ENCODE measurements around the gene SEMA5A.

DNA sequence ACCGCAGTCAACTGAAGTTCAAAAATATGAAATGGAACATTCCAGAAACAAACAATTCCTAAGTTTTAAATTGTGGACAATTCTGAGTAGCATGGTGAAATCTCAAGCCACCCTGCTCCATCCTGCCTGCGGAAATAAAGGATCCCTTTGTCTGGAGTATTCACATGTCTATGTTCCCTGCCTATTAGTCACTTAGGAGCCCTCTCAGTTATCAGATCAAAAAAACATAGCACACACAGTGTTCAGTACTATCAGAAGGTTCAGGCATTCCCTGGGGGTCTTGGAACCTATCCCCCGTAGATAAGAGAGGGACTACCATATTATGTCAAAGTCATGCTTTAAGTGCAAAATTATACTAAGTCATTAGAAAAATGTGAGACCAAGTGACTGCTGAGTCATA lies 300.8 kb downstream of the SEMA5A start:
- TF ChIP-seq, protein P1, sequence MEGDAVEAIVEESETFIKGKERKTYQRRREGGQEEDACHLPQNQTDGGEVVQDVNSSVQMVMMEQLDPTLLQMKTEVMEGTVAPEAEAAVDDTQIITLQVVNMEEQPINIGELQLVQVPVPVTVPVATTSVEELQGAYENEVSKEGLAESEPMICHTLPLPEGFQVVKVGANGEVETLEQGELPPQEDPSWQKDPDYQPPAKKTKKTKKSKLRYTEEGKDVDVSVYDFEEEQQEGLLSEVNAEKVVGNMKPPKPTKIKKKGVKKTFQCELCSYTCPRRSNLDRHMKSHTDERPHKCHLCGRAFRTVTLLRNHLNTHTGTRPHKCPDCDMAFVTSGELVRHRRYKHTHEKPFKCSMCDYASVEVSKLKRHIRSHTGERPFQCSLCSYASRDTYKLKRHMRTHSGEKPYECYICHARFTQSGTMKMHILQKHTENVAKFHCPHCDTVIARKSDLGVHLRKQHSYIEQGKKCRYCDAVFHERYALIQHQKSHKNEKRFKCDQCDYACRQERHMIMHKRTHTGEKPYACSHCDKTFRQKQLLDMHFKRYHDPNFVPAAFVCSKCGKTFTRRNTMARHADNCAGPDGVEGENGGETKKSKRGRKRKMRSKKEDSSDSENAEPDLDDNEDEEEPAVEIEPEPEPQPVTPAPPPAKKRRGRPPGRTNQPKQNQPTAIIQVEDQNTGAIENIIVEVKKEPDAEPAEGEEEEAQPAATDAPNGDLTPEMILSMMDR (IDR thresholded peaks at IDR 0.05) = no peak
- TF ChIP-seq POLR2AphosphoS5 (IDR thresholded peaks at IDR 0.05) (no peak), POLR2A (IDR thresholded peaks at IDR 0.05) (no peak)

All from breast epithelium (tissue), 3 donors.